Thyroid gland (tissue), 4 donors: ENCODE data around the gene PREPL. TPM values are rescaled to one million over a fixed set of nuclear protein-coding genes. Genes with fewer than 3 reads are reported as not detected.

Source experiments
- DNase-seq, 2 donors: peaks; one replicate each; pipeline ENCODE4 v3.0.0-alpha.2; 2019
- H3K27ac ChIP-seq, 3 donors: fragments of 200-600 bp; sonication (generic); 1 replicate in 2 of 3; 2 replicates in 1 of 3; pipeline ENCODE4 v1.5.1; 2016 to 2019; ENCODE audit warnings: mild to moderate bottlenecking in 1 of 3, moderate library complexity in 1 of 3
- H3K27me3 ChIP-seq: fragments of 200-600 bp; sonication (generic); one replicate; pipeline ENCODE4 v1.5.1; 2019
- H3K36me3 ChIP-seq, 2 donors: fragments of 200-600 bp; sonication (generic); one replicate each; pipeline ENCODE4 v1.5.1; 2016 to 2019
- H3K4me1 ChIP-seq, 2 donors: fragments of 200-600 bp; sonication (generic); one replicate each; pipeline ENCODE4 v1.5.1; 2017 to 2019
- H3K4me3 ChIP-seq, 3 donors: fragments of 200-600 bp; sonication (generic); replicated peaks in 1 of 3; 1 replicate in 2 of 3; 2 replicates in 1 of 3; pipeline ENCODE4 v1.5.1; 2016; ENCODE audit warnings: mild to moderate bottlenecking in 1 of 3
- H3K9me3 ChIP-seq: fragments of 200-600 bp; sonication (generic); one replicate; pipeline ENCODE4 v1.5.1; 2017
- CTCF ChIP-seq, 6 experiments: fragments of 200-600 bp in 3 of 6; fragments of 450-650 bp in 3 of 6; sonication (generic) in 3 of 6; IDR thresholded peaks; one replicate each; pipeline ENCODE4 v1.5.1; 2016 to 2019; ENCODE audit warnings: antibody characterized with exemption in 6 of 6, mild to moderate bottlenecking in 2 of 6, inconsistent platforms in 1 of 6, moderate library complexity in 1 of 6
- POLR2A ChIP-seq, 2 donors: fragments of 450-650 bp; IDR thresholded peaks; one replicate each; pipeline ENCODE4 v1.6.1; 2017; ENCODE audit warnings: antibody characterized with exemption in 2 of 2, mild to moderate bottlenecking in 2 of 2, moderate library complexity in 1 of 2
- WGBS, 2 donors: methylation state at CpG; one replicate each; pipeline ENCODE4 v1.1.5; 2017; 5-methylcytosine and 5-hydroxymethylcytosine counted together
- intact Hi-C: fragments of 100-400 bp; cut with DNase I; formaldehyde crosslinking; loops from one replicate; pipeline ENCODE4 v1.15.1; 2023
- total RNA-seq, 4 donors: library from RNA; depleted of rRNA; stranded (reverse); fragments of >200 nt; gene quantifications; one replicate each; pipeline ENCODE4 v1.2.3, GENCODE V29; 2016

The PREPL gene
- total RNA-seq, 4 donors from 2014 or later = 70.0 to 93.2 (median 72.3) TPM

GRCh38 chr2:44358503-44358902 lies 2.8 kb downstream of the PREPL start:
- Histone ChIP-seq H3K4me1 (peaks cover 23 to 26% of the 10 kb centered on the region in 2 donors), H3K9me3 (no peaks in the 10 kb centered on the region), H3K27me3 (no peaks in the 10 kb centered on the region), H3K36me3 (no peaks in the 10 kb centered on the region), H3K27ac (no peak overlapping the region), H3K4me3 (no peak overlapping the region)
- DNase-seq = peak; percentile 48 to 61
- intact Hi-C loops = no loop called here
- WGBS, 2 donors = 67 to 69% methylated on average over 3 of the region's 3 CpGs
- no peak for TF ChIP-seq CTCF (IDR thresholded peaks at IDR 0.05)
- no peak for TF ChIP-seq POLR2A (IDR thresholded peaks at IDR 0.05)

GRCh38 chr2:44354761-44355160 lies 6.5 kb downstream of the PREPL start:
- Histone ChIP-seq H3K9me3 (no peaks in the 10 kb centered on the region), H3K4me3 (no peak overlapping the region), H3K27me3 (no peaks in the 10 kb centered on the region), H3K4me1 (peaks cover 13 to 21% of the 10 kb centered on the region in 2 donors), H3K36me3 (no peaks in the 10 kb centered on the region), H3K27ac (no peak overlapping the region)
- intact Hi-C loops = no loop called here
- DNase-seq = no peak
- no peak for TF ChIP-seq POLR2A (IDR thresholded peaks at IDR 0.05)
- TF ChIP-seq CTCF (IDR thresholded peaks at IDR 0.05) = no peak
- WGBS, 2 donors = 95 to 98% methylated on average over 6 of the region's 6 CpGs

- no peaks in the 10 kb centered on the region for H3K9me3 ChIP-seq
- H3K27me3 ChIP-seq = no peaks in the 10 kb centered on the region
- 94 to 100% methylated on average over 1 of the region's 1 CpG for WGBS, 2 donors
- intact Hi-C loops = no loop called here
- no peaks in the 10 kb centered on the region for H3K36me3 ChIP-seq
- peaks cover 8 to 15% of the 10 kb centered on the region in 2 donors for H3K4me1 ChIP-seq
- H3K4me3 ChIP-seq = no peak overlapping the region
- TF ChIP-seq CTCF (IDR thresholded peaks at IDR 0.05) (no peak), POLR2A (IDR thresholded peaks at IDR 0.05) (no peak)
- no peak for DNase-seq
- no peak overlapping the region for H3K27ac ChIP-seq
These were observed 8.8 kb downstream of the PREPL start for GRCh38 chr2:44352510-44352909.

- Histone ChIP-seq H3K27ac (no peak overlapping the region), H3K27me3 (no peaks in the 10 kb centered on the region), H3K9me3 (no peaks in the 10 kb centered on the region), H3K36me3 (no peaks in the 10 kb centered on the region), H3K4me1 (peaks cover 14 to 17% of the 10 kb centered on the region in 2 donors), H3K4me3 (no peak overlapping the region)
- intact Hi-C loops = no loop called here
- TF ChIP-seq POLR2A (IDR thresholded peaks at IDR 0.05) (no peak), CTCF (IDR thresholded peaks at IDR 0.05) (no peak)
- DNase-seq = no peak
- WGBS, 2 donors = 88 to 92% methylated on average over 2 of the region's 2 CpGs
These were observed 9.6 kb downstream of the PREPL start for GRCh38 chr2:44351676-44352075.

GRCh38 chr2:44351088-44351487 lies 10.2 kb downstream of the PREPL start:
- H3K27me3 ChIP-seq = no peaks in the 10 kb centered on the region
- no peak overlapping the region for H3K27ac ChIP-seq
- WGBS, 2 donors = 80 to 93% methylated on average over 4 of the region's 4 CpGs
- peaks cover 14 to 17% of the 10 kb centered on the region in 2 donors for H3K4me1 ChIP-seq
- no peak overlapping the region for H3K4me3 ChIP-seq
- TF ChIP-seq POLR2A (IDR thresholded peaks at IDR 0.05) = no peak
- DNase-seq = no peak
- intact Hi-C loops = no loop called here
- no peaks in the 10 kb centered on the region for H3K36me3 ChIP-seq
- H3K9me3 ChIP-seq = no peaks in the 10 kb centered on the region

- peaks cover 0 to 5% of the 10 kb centered on the region in 2 donors for H3K36me3 ChIP-seq
- intact Hi-C loops = no loop called here
- DNase-seq = no peak
- no peak overlapping the region for H3K27ac ChIP-seq
- no peak overlapping the region for H3K4me3 ChIP-seq
- TF ChIP-seq POLR2A (IDR thresholded peaks at IDR 0.05) (no peak), CTCF (IDR thresholded peaks at IDR 0.05) (no peak)
- H3K27me3 ChIP-seq = no peaks in the 10 kb centered on the region
- H3K4me1 ChIP-seq = peaks cover 14 to 17% of the 10 kb centered on the region in 2 donors
- no peaks in the 10 kb centered on the region for H3K9me3 ChIP-seq
- 96 to 97% methylated on average over 10 of the region's 10 CpGs for WGBS, 2 donors
These were observed 11.8 kb downstream of the PREPL start for GRCh38 chr2:44349506-44349905.
